HG03460 (cell line): ENCODE data around the gene GJB3.

Experiments
- ATAC-seq: cut with Tn5 transposase; IDR thresholded peaks from one replicate; pipeline ENCODE4 v1.9.1; 2021; ENCODE audit not compliant: unreplicated experiment

Gene GJB3

GRCh38 chr1:34822202-34822601 is 41.2 kb downstream of the GJB3 start:
- no peak for ATAC-seq

- ATAC-seq, result no peak
Observed at GRCh38 chr1:34824817-34825454, 43.9 kb downstream of the GJB3 start.

GRCh38 chr1:34825455-34826091 is 44.6 kb downstream of the GJB3 start:
- no peak for ATAC-seq

GRCh38 chr1:34827341-34827941 is 46.4 kb downstream of the GJB3 start:
- no peak for ATAC-seq

- ATAC-seq, result no peak
Observed at GRCh38 chr1:34828611-34829010, 47.6 kb downstream of the GJB3 start.

GRCh38 chr1:34829250-34829649 is 48.2 kb downstream of the GJB3 start:
- ATAC-seq, result no peak

- ATAC-seq, result no peak
Observed at GRCh38 chr1:34831721-34832246, 50.8 kb downstream of the GJB3 start.

GRCh38 chr1:34833711-34834110 is 52.7 kb downstream of the GJB3 start:
- ATAC-seq, result no peak
